ENCODE results near the gene GRN. TPM values are rescaled to one million over a fixed set of nuclear protein-coding genes. Genes with fewer than 3 reads are reported as not detected.

The GRN gene
- total and polyA plus RNA-seq, 2 experiments from 2014 or later, result 274 to 377 TPM

DNA sequence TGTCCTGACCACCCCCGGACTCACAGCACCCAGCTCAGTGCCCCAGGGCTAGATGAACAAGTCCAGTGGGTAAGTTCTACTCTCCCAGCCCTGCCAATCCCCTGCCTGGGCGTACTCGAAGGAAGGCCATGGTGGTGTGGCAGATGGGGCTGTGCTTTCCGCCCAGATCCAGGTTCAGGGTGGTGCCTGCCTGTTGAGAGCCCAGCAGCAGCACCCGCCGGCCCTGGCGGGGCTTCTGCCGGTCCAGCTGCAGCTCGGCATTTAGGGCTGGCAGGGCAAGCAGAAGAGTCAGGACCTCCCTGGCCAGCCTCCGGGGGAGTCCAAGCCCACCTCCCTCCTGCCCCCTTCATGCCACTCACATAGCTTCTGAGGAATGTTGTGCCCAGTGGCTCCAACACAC, 34.8 kb downstream of the GRN start:
- no peak overlapping the region for H3K27ac ChIP-seq
- H3K36me3 ChIP-seq, result no peaks in the 10 kb centered on the region
- TF ChIP-seq, protein P1, sequence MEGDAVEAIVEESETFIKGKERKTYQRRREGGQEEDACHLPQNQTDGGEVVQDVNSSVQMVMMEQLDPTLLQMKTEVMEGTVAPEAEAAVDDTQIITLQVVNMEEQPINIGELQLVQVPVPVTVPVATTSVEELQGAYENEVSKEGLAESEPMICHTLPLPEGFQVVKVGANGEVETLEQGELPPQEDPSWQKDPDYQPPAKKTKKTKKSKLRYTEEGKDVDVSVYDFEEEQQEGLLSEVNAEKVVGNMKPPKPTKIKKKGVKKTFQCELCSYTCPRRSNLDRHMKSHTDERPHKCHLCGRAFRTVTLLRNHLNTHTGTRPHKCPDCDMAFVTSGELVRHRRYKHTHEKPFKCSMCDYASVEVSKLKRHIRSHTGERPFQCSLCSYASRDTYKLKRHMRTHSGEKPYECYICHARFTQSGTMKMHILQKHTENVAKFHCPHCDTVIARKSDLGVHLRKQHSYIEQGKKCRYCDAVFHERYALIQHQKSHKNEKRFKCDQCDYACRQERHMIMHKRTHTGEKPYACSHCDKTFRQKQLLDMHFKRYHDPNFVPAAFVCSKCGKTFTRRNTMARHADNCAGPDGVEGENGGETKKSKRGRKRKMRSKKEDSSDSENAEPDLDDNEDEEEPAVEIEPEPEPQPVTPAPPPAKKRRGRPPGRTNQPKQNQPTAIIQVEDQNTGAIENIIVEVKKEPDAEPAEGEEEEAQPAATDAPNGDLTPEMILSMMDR (IDR thresholded peaks at IDR 0.05; ENCODE audit: low read depth, low read length), result no peak
- H3K9me3 ChIP-seq (ENCODE audit: low read depth), result no peaks in the 10 kb centered on the region
- DNase-seq (ENCODE audit: low read depth in 1 of 2, low spot score in 1 of 2), result no peak
- H3K4me1 ChIP-seq (ENCODE audit: low read depth), result no peaks in the 10 kb centered on the region
- H3K4me3 ChIP-seq, result no peak overlapping the region
- peaks cover 24% of the 10 kb centered on the region for H3K27me3 ChIP-seq

DNA sequence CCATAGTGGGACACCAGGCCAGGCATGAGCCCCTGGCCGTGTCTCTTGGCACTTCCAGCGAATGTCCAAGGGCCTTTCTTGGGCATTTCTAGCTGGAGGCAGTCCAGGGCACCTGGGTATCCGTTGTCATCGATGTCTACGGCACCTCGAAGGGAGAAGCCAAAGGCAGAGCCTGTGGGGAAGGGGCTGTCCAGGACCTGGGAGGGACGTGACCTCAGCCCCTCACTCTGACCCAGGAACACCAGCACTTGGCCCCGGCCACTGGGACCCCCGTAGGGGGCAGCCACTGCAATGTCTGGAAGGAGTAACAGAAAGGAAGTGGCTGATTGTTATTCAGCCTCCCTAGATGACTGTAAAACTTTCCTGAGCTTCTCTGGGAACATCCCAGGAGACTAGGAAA, 35.7 kb downstream of the GRN start:
- Histone ChIP-seq H3K27ac (no peak overlapping the region), H3K4me3 (no peak overlapping the region), H3K9me3 (ENCODE audit: low read depth) (no peaks in the 10 kb centered on the region), H3K4me1 (ENCODE audit: low read depth) (no peaks in the 10 kb centered on the region), H3K36me3 (no peaks in the 10 kb centered on the region), H3K27me3 (peaks cover 26% of the 10 kb centered on the region)
- TF ChIP-seq, protein P1 (IDR thresholded peaks at IDR 0.05; ENCODE audit: low read depth, low read length), result no peak
- no peak for DNase-seq (ENCODE audit: low read depth in 1 of 2, low spot score in 1 of 2)

DNA sequence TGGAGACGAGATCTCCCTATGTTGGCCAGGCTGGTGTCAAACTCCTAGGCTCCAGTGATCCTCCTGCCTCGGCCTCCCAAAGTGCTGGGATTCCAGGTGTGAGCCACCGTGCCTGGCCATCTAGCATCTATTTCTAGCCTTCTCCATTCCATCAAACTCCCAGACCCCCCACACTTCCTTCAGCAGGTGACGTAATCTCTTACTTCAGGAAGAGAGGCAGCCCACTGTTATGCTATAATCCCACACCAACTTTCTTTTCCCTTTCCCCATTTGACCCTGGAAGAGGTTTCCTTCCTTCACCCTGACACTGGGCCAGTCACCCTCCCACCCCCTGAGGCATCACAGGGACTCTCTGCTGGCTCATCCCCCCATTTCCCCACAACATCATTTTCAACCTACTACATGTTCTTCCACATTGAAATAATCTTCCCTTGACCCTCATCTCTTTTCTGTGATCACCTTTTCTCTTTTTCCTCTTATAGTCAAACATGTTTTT, 36.8 kb downstream of the GRN start:
- Histone ChIP-seq H3K4me3 (no peak overlapping the region), H3K27ac (no peak overlapping the region), H3K9me3 (ENCODE audit: low read depth) (no peaks in the 10 kb centered on the region), H3K4me1 (ENCODE audit: low read depth) (no peaks in the 10 kb centered on the region), H3K27me3 (peaks cover 32% of the 10 kb centered on the region), H3K36me3 (no peaks in the 10 kb centered on the region)
- no peak for DNase-seq (ENCODE audit: low read depth in 1 of 2, low spot score in 1 of 2)
- TF ChIP-seq, protein P1 (IDR thresholded peaks at IDR 0.05; ENCODE audit: low read depth, low read length), result no peak

DNA sequence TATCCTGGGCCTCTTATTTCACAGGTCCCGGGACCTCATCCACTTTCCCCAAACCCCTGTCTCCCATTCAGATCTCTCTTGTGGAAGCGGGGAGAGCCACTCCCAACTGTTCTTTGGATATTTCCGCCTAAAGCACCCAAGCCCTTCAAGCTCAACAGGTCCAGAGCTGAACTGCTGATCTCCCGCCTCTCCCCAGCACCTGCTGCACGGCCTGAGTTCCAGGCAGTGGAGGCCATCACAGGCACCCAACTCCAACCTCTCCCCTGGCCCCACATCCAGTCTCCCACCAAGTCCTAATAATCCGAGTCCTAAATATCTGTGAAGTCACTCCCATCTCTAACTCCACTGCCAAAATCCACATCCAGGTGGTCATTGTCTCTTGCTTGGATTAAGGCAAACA, 37.8 kb downstream of the GRN start:
- Histone ChIP-seq H3K36me3 (no peaks in the 10 kb centered on the region), H3K27me3 (peaks cover 32% of the 10 kb centered on the region), H3K9me3 (ENCODE audit: low read depth) (no peaks in the 10 kb centered on the region), H3K4me1 (ENCODE audit: low read depth) (no peaks in the 10 kb centered on the region), H3K27ac (no peak overlapping the region), H3K4me3 (no peak overlapping the region)
- no peak for DNase-seq (ENCODE audit: low read depth in 1 of 2, low spot score in 1 of 2)
- TF ChIP-seq, protein P1 (IDR thresholded peaks at IDR 0.05; ENCODE audit: low read depth, low read length), result no peak

DNA sequence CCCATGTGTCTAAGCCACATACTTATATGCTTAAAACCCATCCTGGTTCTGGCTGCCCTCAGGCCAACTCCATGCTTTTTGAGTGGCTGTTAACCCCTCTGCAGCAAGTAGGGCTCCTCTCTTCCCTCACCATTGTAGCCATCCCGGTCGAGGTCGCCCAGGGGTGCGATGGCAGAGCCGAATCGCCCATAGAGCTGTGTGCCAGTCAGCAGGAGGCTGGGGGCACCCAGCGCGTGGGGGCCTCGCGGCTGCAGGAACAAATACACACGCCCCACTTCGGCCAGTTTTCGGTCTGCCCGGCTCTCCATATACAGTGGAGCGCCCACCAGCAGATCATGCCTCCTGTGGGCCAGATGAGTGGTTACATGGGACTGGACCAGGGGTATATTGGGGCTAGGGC, 38.3 kb downstream of the GRN start:
- no peak for DNase-seq (ENCODE audit: low read depth in 1 of 2, low spot score in 1 of 2)
- Histone ChIP-seq H3K36me3 (no peaks in the 10 kb centered on the region), H3K27me3 (peaks cover 32% of the 10 kb centered on the region), H3K4me1 (ENCODE audit: low read depth) (no peaks in the 10 kb centered on the region), H3K27ac (no peak overlapping the region), H3K9me3 (ENCODE audit: low read depth) (no peaks in the 10 kb centered on the region), H3K4me3 (no peak overlapping the region)
- TF ChIP-seq, protein P1 (IDR thresholded peaks at IDR 0.05; ENCODE audit: low read depth, low read length), result no peak

DNA sequence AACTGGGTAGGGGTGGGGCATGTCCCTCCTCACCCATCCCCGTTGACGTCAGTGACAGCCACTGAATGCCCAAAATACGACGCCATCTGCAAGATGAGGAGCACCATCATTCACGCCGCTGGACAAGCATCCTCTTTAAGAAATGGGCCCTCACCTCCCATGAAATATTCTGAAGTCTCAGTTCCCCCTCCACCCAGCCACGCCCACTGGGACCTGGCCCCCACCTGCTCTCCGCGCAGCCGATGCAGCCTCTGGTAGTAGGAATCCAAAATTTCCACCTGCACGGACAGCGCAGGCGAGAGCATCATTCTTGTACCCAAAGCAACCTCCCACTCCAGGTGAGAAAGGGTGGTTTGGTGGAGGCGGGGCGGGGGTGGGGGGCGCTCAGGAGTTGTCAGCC, 38.8 kb downstream of the GRN start:
- TF ChIP-seq, protein P1 (IDR thresholded peaks at IDR 0.05; ENCODE audit: low read depth, low read length), result no peak
- Histone ChIP-seq H3K4me3 (no peak overlapping the region), H3K27me3 (peaks cover 32% of the 10 kb centered on the region)

More for the DNA sequence above, 38.8 kb downstream of the GRN start:
- DNase-seq (ENCODE audit: low read depth in 1 of 2, low spot score in 1 of 2), result no peak
- no peaks in the 10 kb centered on the region for H3K9me3 ChIP-seq (ENCODE audit: low read depth)
- H3K27ac ChIP-seq, result no peak overlapping the region
- H3K36me3 ChIP-seq, result no peaks in the 10 kb centered on the region
- H3K4me1 ChIP-seq (ENCODE audit: low read depth), result no peaks in the 10 kb centered on the region

All from cardiac muscle cell (in vitro differentiated cells and primary cell).